ENCODE results near the gene MMP17. TPM values are rescaled to one million over a fixed set of nuclear protein-coding genes. Genes with fewer than 3 reads are reported as not detected.

The MMP17 gene
- total RNA-seq, 1 donor from 2014 or later: 0.69 TPM

- TF ChIP-seq CTCF (conservative IDR thresholded peaks at IDR 0.05; ENCODE audit: low read depth, low read length): no peak
- no peak overlapping the region for H3K4me3 ChIP-seq (ENCODE audit: low read depth, low read length)
- no peak for DNase-seq (ENCODE audit: low read depth)
Measured at GRCh38 chr12:131786331-131786730, 41.9 kb upstream of the MMP17 start.

DNA sequence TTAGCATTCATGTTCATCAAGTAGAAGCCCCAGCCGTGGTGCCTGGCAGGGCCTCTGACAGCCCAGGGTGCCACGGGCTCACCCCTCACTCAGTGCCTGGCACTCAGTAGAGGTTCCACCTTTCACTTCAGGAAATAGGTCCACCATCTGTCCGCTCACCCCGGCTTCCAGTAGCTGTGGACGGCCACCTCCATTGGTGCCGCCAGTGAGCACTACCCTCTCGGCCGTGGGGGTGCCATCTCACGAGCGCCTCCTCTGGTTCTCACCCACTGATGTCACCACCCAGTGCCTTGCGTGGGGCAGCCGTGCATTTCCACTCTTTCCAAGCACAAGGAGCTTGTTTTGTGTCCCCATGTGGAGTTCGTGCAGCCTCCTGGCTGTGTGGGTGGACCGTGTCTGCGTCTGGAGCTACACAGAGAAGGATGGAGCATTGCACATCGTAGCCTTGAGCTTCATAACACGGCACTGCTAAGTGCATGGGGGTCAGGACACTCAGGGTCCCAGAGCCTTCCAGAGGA is 41.0 kb upstream of the MMP17 start:
- H3K4me3 ChIP-seq (ENCODE audit: low read depth, low read length): no peak overlapping the region
- no peak for DNase-seq (ENCODE audit: low read depth)
- no peak for TF ChIP-seq CTCF (conservative IDR thresholded peaks at IDR 0.05; ENCODE audit: low read depth, low read length)

GRCh38 chr12:131788070-131788469 is 40.1 kb upstream of the MMP17 start:
- H3K4me3 ChIP-seq (ENCODE audit: low read depth, low read length): no peak overlapping the region
- DNase-seq (ENCODE audit: low read depth): no peak
- no peak for TF ChIP-seq CTCF (conservative IDR thresholded peaks at IDR 0.05; ENCODE audit: low read depth, low read length)

DNA sequence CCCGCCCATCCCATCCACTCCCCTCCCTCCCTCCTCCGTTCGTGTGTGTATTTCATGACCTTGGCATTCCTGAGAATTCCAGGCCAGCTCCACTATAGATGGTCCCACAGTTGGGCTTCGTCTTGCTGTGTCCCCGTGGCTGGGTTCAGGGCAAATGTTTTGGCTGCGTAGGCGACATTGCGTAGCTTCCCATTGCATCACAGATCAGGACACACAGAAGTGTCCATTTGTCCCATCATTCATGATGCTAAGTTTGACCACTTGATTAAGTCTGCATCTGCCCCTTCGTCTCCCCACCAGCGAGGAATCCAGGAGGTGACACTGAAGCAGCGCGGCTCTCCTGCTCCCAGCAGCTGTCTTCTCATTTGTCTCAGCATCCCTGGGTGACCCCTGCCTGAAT is 38.6 kb upstream of the MMP17 start:
- H3K4me3 ChIP-seq (ENCODE audit: low read depth, low read length): no peak overlapping the region
- DNase-seq (ENCODE audit: low read depth): no peak
- TF ChIP-seq CTCF (conservative IDR thresholded peaks at IDR 0.05; ENCODE audit: low read depth, low read length): no peak

- no peak overlapping the region for H3K4me3 ChIP-seq (ENCODE audit: low read depth, low read length)
- TF ChIP-seq CTCF (conservative IDR thresholded peaks at IDR 0.05; ENCODE audit: low read depth, low read length): no peak
- no peak for DNase-seq (ENCODE audit: low read depth)
Measured at GRCh38 chr12:131793243-131794022, 34.8 kb upstream of the MMP17 start.

GRCh38 chr12:131794061-131794460 is 34.1 kb upstream of the MMP17 start:
- no peak overlapping the region for H3K4me3 ChIP-seq (ENCODE audit: low read depth, low read length)
- no peak for TF ChIP-seq CTCF (conservative IDR thresholded peaks at IDR 0.05; ENCODE audit: low read depth, low read length)
- DNase-seq (ENCODE audit: low read depth): no peak

DNA sequence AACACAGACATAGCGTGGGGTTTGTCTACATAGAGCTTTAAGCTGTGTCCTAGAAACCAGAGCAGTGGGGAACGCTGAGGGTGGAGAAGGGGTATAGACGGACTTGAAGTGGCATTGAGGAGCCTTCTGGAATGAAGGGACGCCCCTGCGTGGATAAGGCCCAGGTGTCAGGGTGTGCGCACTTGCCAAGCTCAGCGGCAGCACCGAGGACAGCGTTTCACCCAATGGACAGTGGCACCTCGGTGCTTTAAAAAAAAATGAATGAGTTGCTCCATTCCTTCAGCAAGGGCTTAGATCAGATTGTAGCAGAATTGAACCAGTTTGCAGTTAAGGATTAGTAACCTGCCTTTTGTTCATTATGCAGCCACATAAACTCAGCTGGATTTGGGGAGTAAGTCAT is 33.6 kb upstream of the MMP17 start:
- no peak overlapping the region for H3K4me3 ChIP-seq (ENCODE audit: low read depth, low read length)
- DNase-seq (ENCODE audit: low read depth): no peak
- TF ChIP-seq CTCF (conservative IDR thresholded peaks at IDR 0.05; ENCODE audit: low read depth, low read length): no peak

All from epithelial cell of proximal tubule (primary cell).